CD1c-positive myeloid dendritic cell (primary cell): ENCODE measurements around the gene GSDMA.
"Not testable (repeated sequence)": the region's sequence is repeated elsewhere in the genome, so short reads cannot be mapped to it uniquely, and the experiment has no call there.

Experiments used
- DNase-seq: peaks from one replicate; pipeline ENCODE4 v3.0.0-alpha.2; 2016; ENCODE audit errors: extremely low spot score

Gene GSDMA

GRCh38 chr17:39996800-39997199 lies 34.0 kb downstream of the GSDMA start:
- DNase-seq, result peak; percentile 56

GRCh38 chr17:39997543-39997942 lies 34.7 kb downstream of the GSDMA start:
- DNase-seq, result no peak

GRCh38 chr17:39999067-39999466 lies 36.3 kb downstream of the GSDMA start:
- DNase-seq, result no peak

GRCh38 chr17:40000161-40000560 lies 37.4 kb downstream of the GSDMA start:
- DNase-seq, result no peak

GRCh38 chr17:40001335-40001734 lies 38.5 kb downstream of the GSDMA start:
- not testable (repeated sequence) for DNase-seq

GRCh38 chr17:40004072-40004471 lies 41.3 kb downstream of the GSDMA start:
- DNase-seq, result no peak

- no peak for DNase-seq
Observed at GRCh38 chr17:40004712-40005111, 41.9 kb downstream of the GSDMA start.

- no peak for DNase-seq
Observed at GRCh38 chr17:40005520-40005919, 42.7 kb downstream of the GSDMA start.

GRCh38 chr17:40010946-40011500 lies 48.2 kb downstream of the GSDMA start:
- DNase-seq, result not testable (repeated sequence)

- not testable (repeated sequence) for DNase-seq
Observed at GRCh38 chr17:40012017-40012647, 49.3 kb downstream of the GSDMA start.

- no peak for DNase-seq
Observed at GRCh38 chr17:40014375-40014980, 51.7 kb downstream of the GSDMA start.

- DNase-seq, result no peak
Observed at GRCh38 chr17:40015005-40015997, 52.5 kb downstream of the GSDMA start, which contains the start of gene CSF3. Gene CSF3 (plus strand): TSS chr17:40015440. CDS start chr17:40015475, 35 bp downstream.

GRCh38 chr17:40015998-40016985 lies 53.5 kb downstream of the GSDMA start:
- DNase-seq, result peak; percentile 29

GRCh38 chr17:40017422-40018080 lies 54.7 kb downstream of the GSDMA start:
- DNase-seq, result no peak

- DNase-seq, result no peak
Observed at GRCh38 chr17:40018211-40019121, 55.7 kb downstream of the GSDMA start.

- no peak for DNase-seq
Observed at GRCh38 chr17:40019140-40019991, 56.6 kb downstream of the GSDMA start.

- no peak for DNase-seq
Observed at GRCh38 chr17:40020146-40020545, 57.3 kb downstream of the GSDMA start.

- no peak for DNase-seq
Observed at GRCh38 chr17:40021451-40021971, 58.7 kb downstream of the GSDMA start.
